Epithelial cell of proximal tubule (primary cell): ENCODE data around the gene ACTL8. TPM values are rescaled to one million over a fixed set of nuclear protein-coding genes. Genes with fewer than 3 reads are reported as not detected.

Source experiments
- DNase-seq: peaks from one replicate; pipeline ENCODE4 v3.0.0-alpha.2; 2011; ENCODE audit warnings: low read depth
- H3K4me3 ChIP-seq: 2 replicates; pipeline ENCODE4 v1.5.1; 2011; ENCODE audit warnings: low read depth, mild to moderate bottlenecking, low read length
- CTCF ChIP-seq: conservative IDR thresholded peaks from 2 replicates; pipeline ENCODE4 v1.5.1; 2012; ENCODE audit warnings: low read depth, mild to moderate bottlenecking, low read length
- total RNA-seq: library from RNA; depleted of rRNA; stranded (reverse); fragments of >200 nt; gene quantifications from 2 replicates; pipeline ENCODE4 v1.2.3, GENCODE V29; 2015

The ACTL8 gene
- total RNA-seq, 1 donor from 2014 or later = not detected

DNA sequence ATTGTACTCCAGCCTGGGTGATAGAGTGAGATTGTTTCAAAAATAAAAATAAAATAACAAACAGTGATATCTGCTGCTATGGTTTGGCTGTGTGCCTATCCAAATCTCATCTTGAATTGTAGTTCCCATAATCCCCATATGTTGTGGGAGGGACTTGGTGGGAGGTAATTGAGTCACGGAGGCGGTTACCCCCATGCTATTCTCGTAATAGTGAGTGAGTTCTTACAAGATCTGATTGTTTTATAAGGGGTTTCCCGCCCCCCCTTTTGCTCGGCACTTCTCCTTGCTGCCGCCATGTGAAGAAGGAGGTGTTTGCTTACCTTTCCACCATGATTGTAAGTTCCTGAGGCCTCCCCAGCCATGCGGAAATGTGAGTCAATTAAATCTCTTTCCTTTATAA is 47.8 kb downstream of the ACTL8 start:
- no peak overlapping the region for H3K4me3 ChIP-seq
- no peak for DNase-seq
- TF ChIP-seq CTCF = no peak

- no peak for TF ChIP-seq CTCF
Measured at GRCh38 chr1:17805869-17806684, 50.9 kb downstream of the ACTL8 start.

GRCh38 chr1:17808816-17809215 is 53.7 kb downstream of the ACTL8 start:
- no peak for DNase-seq
- TF ChIP-seq CTCF = no peak
- H3K4me3 ChIP-seq = no peak overlapping the region

More at GRCh38 chr1:17805869-17806684, 50.9 kb downstream of the ACTL8 start:
- DNase-seq = no peak
- H3K4me3 ChIP-seq = no peak overlapping the region

- no peak overlapping the region for H3K4me3 ChIP-seq
- no peak for DNase-seq
- TF ChIP-seq CTCF = no peak
Measured at GRCh38 chr1:17810668-17811067, 55.5 kb downstream of the ACTL8 start.

DNA sequence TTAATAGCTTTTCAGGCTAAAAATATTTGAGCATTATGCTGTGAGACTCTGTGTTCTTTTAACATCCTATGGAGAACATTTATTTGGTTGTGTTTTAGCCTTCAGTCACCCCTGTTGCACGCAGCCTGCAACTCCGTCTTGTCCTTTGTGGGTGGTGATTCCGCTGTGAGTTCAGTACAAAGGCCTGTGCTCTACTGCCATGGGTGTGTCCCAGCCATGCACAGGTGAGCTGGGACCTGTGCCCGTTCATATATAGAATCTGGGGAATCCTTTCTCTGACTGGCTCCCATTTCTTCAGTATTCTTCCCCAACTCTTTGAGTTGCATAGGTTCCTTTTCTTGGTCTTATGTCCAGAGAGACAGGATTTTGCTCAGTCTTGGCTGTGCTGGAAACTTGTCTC is 61.4 kb downstream of the ACTL8 start:
- no peak overlapping the region for H3K4me3 ChIP-seq
- TF ChIP-seq CTCF = no peak
- DNase-seq = no peak

GRCh38 chr1:17819129-17819802 is 64.1 kb downstream of the ACTL8 start:
- no peak overlapping the region for H3K4me3 ChIP-seq
- DNase-seq = no peak
- no peak for TF ChIP-seq CTCF
